ENCODE results near the gene STAMBP.
"Not testable (repeated sequence)": the region's sequence is repeated elsewhere in the genome, so short reads cannot be mapped to it uniquely, and the experiment has no call there.

Gene STAMBP

DNA sequence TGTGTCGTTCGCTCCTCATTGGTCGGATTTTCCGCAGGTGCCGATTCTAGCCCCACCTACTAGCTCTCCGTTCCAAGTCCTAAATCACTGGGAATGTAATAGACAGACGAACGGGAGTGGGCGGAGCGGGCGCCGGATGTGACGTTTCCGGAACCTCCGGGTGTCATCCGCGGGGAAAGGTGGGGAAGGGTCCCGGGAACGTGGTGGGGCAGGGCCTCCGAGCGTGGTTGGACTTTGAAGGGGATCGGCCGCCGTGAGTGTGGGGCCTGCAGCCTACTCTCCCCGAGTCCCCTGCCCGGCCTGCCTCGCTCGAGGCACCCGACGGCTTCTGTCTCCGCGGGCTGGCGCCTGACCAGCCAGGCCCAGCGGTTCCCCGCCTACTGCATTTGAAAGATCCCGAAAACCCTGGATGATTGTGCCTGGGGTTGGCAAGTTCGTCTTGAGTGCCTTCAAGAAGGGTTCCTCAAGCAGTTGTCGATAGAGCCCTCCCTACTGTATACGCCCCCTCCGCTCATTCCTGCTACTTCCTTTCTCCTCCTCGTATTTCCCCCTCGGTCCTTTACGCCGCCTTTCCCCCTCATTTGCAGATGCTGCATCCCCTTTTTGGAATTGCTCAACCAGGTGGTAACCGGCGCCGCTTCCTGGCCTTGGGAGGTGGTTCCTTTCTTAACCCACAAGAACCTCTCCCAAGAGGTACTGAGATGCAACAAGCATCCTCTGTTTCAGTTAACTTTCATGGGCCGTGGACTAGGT, at the start of gene STAMBP:
Gene STAMBP, plus strand, starts transcription at position 144 of the 753 bp plus-strand sequence. CDS start 1,896 bp downstream, outside the sequence.
- peak; percentile 97 for DNase-seq

DNA sequence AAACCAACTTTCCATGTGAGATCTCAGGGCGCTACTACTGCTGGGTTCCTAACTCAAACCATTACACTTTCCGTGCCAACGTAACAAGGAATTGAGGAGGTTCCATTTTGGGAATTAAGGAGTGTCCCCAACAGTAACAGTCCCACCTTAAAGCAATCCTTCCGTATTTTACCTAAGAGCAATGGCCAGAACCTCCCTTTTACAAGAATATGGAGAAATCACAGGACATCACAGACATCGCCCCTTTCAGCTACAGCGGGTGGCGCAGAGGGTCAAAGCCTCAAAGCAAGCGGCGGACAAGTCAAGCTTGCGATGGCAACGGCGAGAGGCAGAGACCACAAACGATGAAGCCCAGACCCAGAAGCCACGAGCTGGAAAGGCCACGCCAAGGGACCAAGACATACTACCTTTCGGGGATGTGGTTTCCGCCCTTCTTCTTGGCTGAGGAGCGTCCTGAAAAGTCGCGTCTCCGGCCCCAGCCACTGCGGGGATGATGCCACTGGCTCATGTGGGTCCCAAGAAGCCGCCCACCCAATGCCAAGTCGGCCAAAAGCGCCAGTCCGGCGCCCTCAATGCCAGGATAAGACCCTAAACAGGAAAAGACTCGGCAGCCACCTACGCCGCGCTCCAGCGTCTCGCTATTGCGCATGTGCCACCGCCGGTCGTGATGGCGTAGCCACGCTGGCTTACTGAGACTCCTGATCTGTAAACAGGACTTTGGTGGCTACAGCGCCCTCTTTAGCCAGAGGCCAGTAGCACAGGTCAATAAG, 49.1 kb upstream of the STAMBP start, which contains the start of gene DUSP11:
Gene DUSP11, minus strand, starts transcription at position 637 of the 770 bp plus-strand sequence. Its CDS starts 129 bp downstream, at position 508.
- DNase-seq: peak; percentile 96

GRCh38 chr2:73780237-73780582, 48.6 kb upstream of the STAMBP start:
- DNase-seq: no peak

DNA sequence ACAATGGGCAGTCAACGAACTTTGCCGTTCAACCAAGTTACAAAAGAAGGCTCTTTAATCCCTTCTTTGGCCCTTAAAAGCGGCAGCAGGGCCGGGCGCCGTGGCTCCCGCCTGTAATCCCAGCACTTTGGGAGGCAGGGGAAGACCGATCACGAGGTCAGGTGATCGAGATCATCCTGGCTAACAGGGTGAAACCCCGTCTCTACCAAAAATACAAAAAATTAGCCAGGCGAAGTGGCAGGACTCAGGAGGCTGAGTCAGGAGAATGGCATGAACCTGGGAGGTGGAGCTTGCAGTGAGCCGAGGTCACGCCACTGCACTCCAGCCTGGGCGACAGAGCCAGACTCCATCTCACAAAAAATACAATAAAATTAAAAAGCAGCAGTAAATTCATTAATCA, 45.4 kb upstream of the STAMBP start:
- DNase-seq: not testable (repeated sequence)

DNA sequence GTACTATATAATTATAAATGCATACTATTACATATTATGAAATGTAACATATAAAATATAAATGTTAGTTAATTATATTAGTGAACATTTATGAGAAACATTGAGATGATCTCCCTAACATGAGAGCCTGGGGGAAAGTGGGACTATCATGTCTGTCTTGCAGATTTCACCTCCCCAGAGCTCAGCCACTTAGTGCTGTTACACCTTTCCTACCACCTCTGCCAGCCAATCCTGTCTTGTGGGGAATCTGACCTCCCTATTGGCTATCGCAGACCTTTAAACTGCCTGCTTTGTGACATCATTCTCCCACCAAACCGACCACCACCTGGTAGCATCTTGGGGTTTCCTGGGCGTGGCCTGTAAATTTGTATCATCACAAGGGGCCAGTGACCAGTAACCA, 44.9 kb upstream of the STAMBP start, which contains the start of gene C2orf78:
Gene C2orf78, plus strand, starts transcription at position 301 of the 400 bp plus-strand sequence. CDS start 127 bp downstream, outside the sequence.
- not testable (repeated sequence) for DNase-seq

DNA sequence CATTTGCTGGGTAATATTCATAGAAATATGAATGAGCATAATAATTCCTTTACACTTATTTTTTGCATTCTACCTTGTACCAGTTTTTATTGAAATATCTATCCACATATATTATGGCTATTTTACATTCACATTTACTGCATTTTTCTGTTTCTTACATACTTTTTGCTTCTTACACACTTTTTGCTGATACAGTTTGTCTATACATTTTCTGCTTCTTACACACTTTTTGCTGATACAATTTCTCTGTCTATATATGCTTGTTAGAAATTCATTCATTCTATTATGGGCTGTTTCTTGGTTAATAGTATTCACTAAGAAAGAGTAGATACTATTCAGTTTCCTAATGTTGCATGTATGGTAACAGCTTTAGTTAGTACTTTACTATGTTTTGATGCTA, 16.9 kb upstream of the STAMBP start:
- DNase-seq: no peak

DNA sequence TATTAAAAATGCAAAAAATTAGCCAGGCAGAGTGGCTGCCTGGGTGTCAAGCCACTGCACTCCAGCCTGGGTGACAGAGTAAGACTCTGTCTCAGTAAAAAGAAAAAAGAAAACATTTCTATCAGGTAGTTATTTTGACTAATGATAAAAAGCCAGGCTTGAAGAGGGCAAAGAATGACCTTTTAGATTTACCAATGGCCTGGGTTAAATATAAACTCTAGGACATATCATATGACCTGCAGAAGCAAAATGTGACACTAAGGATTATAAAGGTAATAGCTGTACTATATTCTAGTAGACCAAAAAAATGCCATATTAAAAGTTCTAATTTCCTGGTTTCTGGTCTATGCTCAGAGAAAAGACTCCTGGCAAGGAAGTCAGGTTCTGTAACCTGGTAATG, 16.1 kb upstream of the STAMBP start:
- DNase-seq: no peak

DNA sequence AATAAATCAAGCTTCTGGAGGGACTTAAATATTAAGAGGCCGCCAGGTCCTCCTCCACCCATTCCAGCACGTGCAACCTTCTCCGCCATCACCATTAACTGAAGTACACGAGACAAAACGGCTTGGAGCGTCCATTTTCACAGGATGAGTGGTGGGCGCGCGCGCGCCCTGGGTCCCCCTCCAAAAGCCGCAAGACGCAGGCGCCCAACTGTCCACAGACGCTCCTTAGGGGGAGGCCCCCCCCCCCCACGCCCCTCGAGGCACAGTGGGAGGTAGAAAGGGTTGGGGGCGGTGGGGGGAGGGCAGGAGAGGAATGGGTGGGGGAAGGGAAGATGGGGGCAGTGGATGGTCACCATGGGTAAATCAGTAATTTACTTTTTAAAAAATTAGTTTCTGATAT, 10.5 kb upstream of the STAMBP start:
- no peak for DNase-seq

GRCh38 chr2:73821227-73821626, 7.5 kb upstream of the STAMBP start:
- DNase-seq: no peak

- DNase-seq: no peak
Measured at GRCh38 chr2:73821669-73822068, 7.1 kb upstream of the STAMBP start.

- no peak for DNase-seq
Measured at GRCh38 chr2:73822276-73822675, 6.5 kb upstream of the STAMBP start.

- no peak for DNase-seq
Measured at GRCh38 chr2:73822991-73823390, 5.8 kb upstream of the STAMBP start.

DNA sequence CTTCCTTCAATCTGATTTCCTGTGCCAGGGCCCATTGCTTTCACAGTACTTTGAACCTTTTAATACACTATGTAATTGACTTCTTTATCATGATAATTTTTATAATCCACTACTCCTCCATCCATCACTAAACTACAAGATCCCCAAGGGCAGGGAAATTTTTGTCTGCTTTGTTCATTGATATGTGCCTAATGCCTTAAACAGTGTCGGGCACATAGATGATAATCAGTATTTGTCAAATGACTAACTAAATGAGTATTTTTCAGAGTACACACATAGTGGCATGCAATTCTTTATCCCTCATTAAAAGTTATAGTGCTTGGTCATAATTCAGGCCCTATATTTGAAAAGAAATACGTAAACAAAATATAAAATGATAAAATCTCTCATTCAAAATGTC, 5.3 kb upstream of the STAMBP start:
- DNase-seq: no peak

GRCh38 chr2:73823916-73824523, 4.7 kb upstream of the STAMBP start:
- DNase-seq: no peak

DNA sequence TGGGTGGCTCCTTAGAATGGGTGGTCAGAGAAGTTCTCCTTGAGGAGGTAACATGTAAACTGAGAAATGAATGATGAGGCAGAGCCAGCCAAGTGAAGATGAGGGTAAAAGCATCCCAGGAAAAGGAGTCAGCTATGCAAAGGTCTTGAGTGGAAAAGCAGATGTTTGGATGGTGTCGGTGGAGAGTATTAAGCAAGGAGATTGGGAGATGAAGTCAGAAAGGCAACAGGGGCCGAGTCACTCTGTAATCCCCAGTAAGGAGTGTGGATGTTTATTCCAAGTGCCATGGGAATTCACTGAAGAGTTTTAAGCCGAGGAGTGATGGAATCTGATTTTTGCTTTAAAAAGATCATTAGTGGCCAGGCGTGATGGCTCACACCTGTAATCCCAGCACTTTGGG, 3.4 kb upstream of the STAMBP start:
- DNase-seq: no peak

GRCh38 chr2:73827018-73827417, 1.7 kb upstream of the STAMBP start:
- no peak for DNase-seq

- DNase-seq: no peak
Measured at GRCh38 chr2:73827660-73828388, 937 bp upstream of the STAMBP start.

DNA sequence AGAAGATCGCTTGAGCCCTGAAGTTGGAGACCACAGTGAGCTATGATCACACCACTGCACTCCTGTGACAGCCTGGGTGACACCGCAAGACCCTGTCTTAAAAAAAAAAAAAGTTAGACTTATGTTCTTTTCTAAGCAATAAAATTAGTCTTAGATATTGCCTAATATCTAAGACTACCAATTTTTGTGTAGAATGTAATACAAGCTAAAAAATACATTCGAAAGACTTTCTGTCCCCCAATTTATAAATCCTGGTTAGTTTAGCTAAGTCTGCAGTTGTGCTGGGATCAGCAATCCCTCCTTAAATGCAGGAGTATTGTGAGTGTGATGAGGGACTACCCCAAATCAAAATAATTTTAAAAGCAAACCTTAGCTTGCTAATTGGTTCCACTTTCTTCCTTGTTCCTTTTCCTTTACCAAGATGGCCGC, 358 bp upstream of the STAMBP start:
- DNase-seq: no peak

- DNase-seq: no peak
Measured at GRCh38 chr2:73830871-73831401, 2.2 kb downstream of the STAMBP start.

GRCh38 chr2:73832930-73833329, 4.2 kb downstream of the STAMBP start:
- DNase-seq: no peak

- no peak for DNase-seq
Measured at GRCh38 chr2:73836141-73836943, 7.6 kb downstream of the STAMBP start.

Measured in right forelimb (tissue), 1 donor.